DOHH2 (cell line): Measurements from ENCODE around the gene ZBTB7C.

Experiments
- H3F3A ChIP-seq: fragments of 200-600 bp; sonication (generic), shearing (Covaris generic); 2 replicates; pipeline ENCODE4 v1.6.0; 2016; ENCODE audit warnings: antibody characterized with exemption, mild to moderate bottlenecking; ENCODE audit not compliant: control insufficient read depth, insufficient read depth
- H3K27ac ChIP-seq: fragments of 200-600 bp; sonication (generic); 2 replicates; pipeline ENCODE4 v1.5.1; 2014; ENCODE audit warnings: low read depth, mild to moderate bottlenecking, low read length, moderate library complexity
- H3K27me3 ChIP-seq: fragments of 200-600 bp; sonication (generic); 2 replicates; pipeline ENCODE4 v1.6.1; 2014; ENCODE audit warnings: mild to moderate bottlenecking, low read length, mixed read lengths; ENCODE audit not compliant: control insufficient read depth
- H3K36me3 ChIP-seq: fragments of 200-600 bp; sonication (generic); 2 replicates; pipeline ENCODE4 v1.6.1; 2014; ENCODE audit warnings: mild to moderate bottlenecking, low read length, moderate library complexity, mixed read lengths; ENCODE audit not compliant: control insufficient read depth
- H3K4me1 ChIP-seq: fragments of 200-600 bp; sonication (generic); 2 replicates; pipeline ENCODE4 v1.6.1; 2014; ENCODE audit warnings: mild to moderate bottlenecking, low read length, mixed read lengths; ENCODE audit not compliant: control insufficient read depth
- H3K4me2 ChIP-seq: fragments of 200-600 bp; sonication (generic); 2 replicates; pipeline ENCODE4 v1.6.0; 2014; ENCODE audit warnings: mild to moderate bottlenecking, low read length, moderate library complexity
- H3K4me3 ChIP-seq: fragments of 200-600 bp; sonication (generic); 2 replicates; pipeline ENCODE4 v1.5.1; 2014; ENCODE audit warnings: mild to moderate bottlenecking, low read length, mixed read lengths
- H3K79me2 ChIP-seq: fragments of 200-600 bp; sonication (generic); 2 replicates; pipeline ENCODE4 v1.6.1; 2014; ENCODE audit warnings: mild to moderate bottlenecking, low read length, mixed read lengths; ENCODE audit not compliant: control insufficient read depth
- H3K9me2 ChIP-seq: fragments of 200-600 bp; sonication (generic); replicated peaks from 2 replicates; pipeline ENCODE4 v1.6.1; 2014; ENCODE audit warnings: mild to moderate bottlenecking, low read length, mixed read lengths; ENCODE audit not compliant: control insufficient read depth
- H3K9me3 ChIP-seq: fragments of 200-600 bp; sonication (generic); 2 replicates; pipeline ENCODE4 v1.6.1; 2014; ENCODE audit warnings: antibody characterized with exemption, low read length, mixed read lengths; ENCODE audit not compliant: control insufficient read depth, insufficient read depth
- H4K20me1 ChIP-seq: fragments of 200-600 bp; sonication (generic); 2 replicates; pipeline ENCODE4 v1.6.0; 2014; ENCODE audit warnings: low read depth, mild to moderate bottlenecking, antibody characterized with exemption, low read length, moderate library complexity; ENCODE audit not compliant: control insufficient read depth, insufficient read depth
- CTCF ChIP-seq: fragments of 200-600 bp; sonication (generic); IDR thresholded peaks from one replicate; pipeline ENCODE4 v1.5.1; 2014; ENCODE audit warnings: antibody characterized with exemption, mild to moderate bottlenecking, low read depth, low read length; ENCODE audit not compliant: poor library complexity, severe bottlenecking
- EZH2phosphoT487 ChIP-seq: fragments of 200-600 bp; sonication (generic); IDR thresholded peaks from 2 replicates; pipeline ENCODE4 v1.6.1; 2017; ENCODE audit warnings: borderline replicate concordance, mild to moderate bottlenecking, antibody characterized with exemption, low read length, moderate library complexity, mixed read lengths

ZBTB7C gene

GRCh38 chr18:48334845-48335244 lies 74.3 kb downstream of the ZBTB7C start:
- Histone ChIP-seq H3K79me2 (no peaks in the 10 kb centered on the region), H3K4me3 (no peak overlapping the region)

GRCh38 chr18:48333563-48333962 lies 75.6 kb downstream of the ZBTB7C start:
- no peak overlapping the region for H3K27ac ChIP-seq

More at GRCh38 chr18:48334845-48335244, 74.3 kb downstream of the ZBTB7C start:
- H3K36me3 ChIP-seq, result no peaks in the 10 kb centered on the region
- no peak overlapping the region for H3K4me2 ChIP-seq
- no peaks in the 10 kb centered on the region for H3K9me3 ChIP-seq
- no peaks in the 10 kb centered on the region for H4K20me1 ChIP-seq
- no peak for TF ChIP-seq CTCF
- TF ChIP-seq EZH2phosphoT487, result no peak
- H3K4me1 ChIP-seq, result no peaks in the 10 kb centered on the region
- no peaks in the 10 kb centered on the region for H3F3A ChIP-seq
- peaks cover 7% of the 10 kb centered on the region for H3K27me3 ChIP-seq
- no peak overlapping the region for H3K27ac ChIP-seq
- no peaks in the 10 kb centered on the region for H3K9me2 ChIP-seq

DNA sequence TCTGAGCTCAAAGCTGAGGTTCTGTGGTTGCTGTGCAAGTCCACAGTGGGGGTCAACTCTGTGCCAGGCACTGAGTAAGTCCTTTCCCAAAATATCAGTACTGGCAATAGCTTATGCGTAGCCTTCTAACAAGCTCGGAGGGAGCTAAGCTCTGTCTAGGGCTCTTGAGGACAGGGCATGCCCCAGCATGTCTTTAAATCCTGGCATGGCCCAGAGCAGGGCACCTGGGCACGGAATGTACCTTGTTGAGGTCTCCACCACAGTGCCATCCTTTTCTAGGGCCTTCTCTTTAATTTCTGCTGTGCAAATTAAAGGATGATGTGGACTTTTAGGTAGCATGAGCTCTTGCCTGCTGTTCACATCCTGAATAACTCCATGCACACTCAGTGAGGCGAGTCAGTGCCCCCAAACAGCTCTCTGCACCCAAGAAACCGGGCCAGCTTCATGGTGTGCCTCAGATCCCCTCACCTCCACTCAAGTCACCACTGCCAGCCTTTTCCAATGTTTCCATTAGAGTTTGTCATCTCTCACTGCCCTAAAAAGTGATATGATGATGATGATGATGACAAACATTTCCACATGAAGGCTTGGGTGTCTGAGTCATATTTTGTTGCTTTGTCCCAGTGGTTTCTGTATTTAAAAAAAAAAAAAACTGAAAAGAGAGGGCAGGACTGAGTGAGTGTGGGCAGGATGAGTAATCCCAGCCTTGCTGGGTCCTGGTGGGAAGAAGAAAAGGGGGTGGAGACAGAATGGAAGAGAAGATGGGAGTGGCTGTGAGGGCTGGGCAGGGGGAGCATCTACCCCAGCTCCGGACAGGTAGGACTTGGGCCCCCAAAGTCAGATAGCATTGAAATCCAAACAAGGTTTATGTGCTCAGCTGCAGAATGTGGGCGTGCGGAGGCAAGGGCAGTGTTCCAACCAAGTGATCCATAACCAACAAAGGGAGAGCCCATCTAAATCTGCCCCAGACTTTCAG lies 78.9 kb downstream of the ZBTB7C start:
- H3K27ac ChIP-seq, result no peak overlapping the region
- H3K79me2 ChIP-seq, result no peaks in the 10 kb centered on the region
- H3K4me3 ChIP-seq, result no peak overlapping the region
- no peaks in the 10 kb centered on the region for H3K36me3 ChIP-seq
- no peaks in the 10 kb centered on the region for H3K9me3 ChIP-seq
- H4K20me1 ChIP-seq, result no peaks in the 10 kb centered on the region
- no peaks in the 10 kb centered on the region for H3K9me2 ChIP-seq
- H3F3A ChIP-seq, result no peaks in the 10 kb centered on the region
- H3K4me1 ChIP-seq, result no peaks in the 10 kb centered on the region
- no peak for TF ChIP-seq CTCF
- no peak for TF ChIP-seq EZH2phosphoT487
- no peak overlapping the region for H3K4me2 ChIP-seq
- H3K27me3 ChIP-seq, result peaks cover 7% of the 10 kb centered on the region

More at GRCh38 chr18:48333563-48333962, 75.6 kb downstream of the ZBTB7C start:
- H3K79me2 ChIP-seq, result no peaks in the 10 kb centered on the region
- H3K9me2 ChIP-seq, result no peaks in the 10 kb centered on the region
- H3K4me3 ChIP-seq, result no peak overlapping the region
- no peaks in the 10 kb centered on the region for H3K9me3 ChIP-seq
- H3K27me3 ChIP-seq, result peaks cover 7% of the 10 kb centered on the region
- H3F3A ChIP-seq, result no peaks in the 10 kb centered on the region
- H3K4me2 ChIP-seq, result no peak overlapping the region
- no peaks in the 10 kb centered on the region for H3K4me1 ChIP-seq
- H4K20me1 ChIP-seq, result no peaks in the 10 kb centered on the region
- TF ChIP-seq EZH2phosphoT487 (no peak), CTCF (no peak)
- H3K36me3 ChIP-seq, result no peaks in the 10 kb centered on the region
